Ovary (tissue), 3 donors: Measurements from ENCODE around the gene SPINK14.

Source experiments
- POLR2A ChIP-seq: fragments of 450-650 bp; IDR thresholded peaks from one replicate; pipeline ENCODE4 v1.6.1; 2017; ENCODE audit warnings: antibody characterized with exemption, mild to moderate bottlenecking, moderate library complexity
- TF ChIP-seq, protein P1 (sequence below), 3 donors: fragments of 450-650 bp in 2 of 3; fragments of 200-600 bp in 1 of 3; IDR thresholded peaks; one replicate each; pipeline versions ENCODE4 v1.5.1 to v1.8.0; 2016 to 2022; ENCODE audit warnings: antibody characterized with exemption in 3 of 3, mild to moderate bottlenecking in 1 of 3
- donor health status: DM: no; HTN: no; CAD: no.

DNA sequence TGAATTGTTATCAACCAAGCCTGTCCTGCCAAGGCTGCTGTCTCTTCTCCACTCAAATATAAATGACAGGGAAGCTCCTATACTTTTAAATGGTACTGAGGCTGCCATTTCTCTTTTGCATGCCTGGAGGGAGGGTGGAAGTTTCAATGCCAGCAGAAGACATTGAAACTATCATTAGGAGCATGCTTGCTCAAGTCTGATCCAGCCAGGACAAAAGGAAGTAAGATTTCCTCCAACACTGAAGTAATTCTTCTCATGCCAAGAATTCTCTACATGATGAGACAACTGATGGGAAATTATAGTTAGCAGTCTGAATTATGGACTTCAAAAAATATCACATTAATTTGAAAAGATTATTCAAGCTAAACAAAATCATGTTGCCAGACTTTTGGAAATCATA lies 39.9 kb downstream of the SPINK14 start:
- TF ChIP-seq, protein P1, sequence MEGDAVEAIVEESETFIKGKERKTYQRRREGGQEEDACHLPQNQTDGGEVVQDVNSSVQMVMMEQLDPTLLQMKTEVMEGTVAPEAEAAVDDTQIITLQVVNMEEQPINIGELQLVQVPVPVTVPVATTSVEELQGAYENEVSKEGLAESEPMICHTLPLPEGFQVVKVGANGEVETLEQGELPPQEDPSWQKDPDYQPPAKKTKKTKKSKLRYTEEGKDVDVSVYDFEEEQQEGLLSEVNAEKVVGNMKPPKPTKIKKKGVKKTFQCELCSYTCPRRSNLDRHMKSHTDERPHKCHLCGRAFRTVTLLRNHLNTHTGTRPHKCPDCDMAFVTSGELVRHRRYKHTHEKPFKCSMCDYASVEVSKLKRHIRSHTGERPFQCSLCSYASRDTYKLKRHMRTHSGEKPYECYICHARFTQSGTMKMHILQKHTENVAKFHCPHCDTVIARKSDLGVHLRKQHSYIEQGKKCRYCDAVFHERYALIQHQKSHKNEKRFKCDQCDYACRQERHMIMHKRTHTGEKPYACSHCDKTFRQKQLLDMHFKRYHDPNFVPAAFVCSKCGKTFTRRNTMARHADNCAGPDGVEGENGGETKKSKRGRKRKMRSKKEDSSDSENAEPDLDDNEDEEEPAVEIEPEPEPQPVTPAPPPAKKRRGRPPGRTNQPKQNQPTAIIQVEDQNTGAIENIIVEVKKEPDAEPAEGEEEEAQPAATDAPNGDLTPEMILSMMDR (IDR thresholded peaks at IDR 0.05): no peak
- no peak for TF ChIP-seq POLR2A
